ENCODE data around the gene HSD11B1. TPM values are rescaled to one million over a fixed set of nuclear protein-coding genes. Genes with fewer than 3 reads are reported as not detected.

The HSD11B1 gene
- total and polyA plus RNA-seq, 7 donors, result 2.0 to 10.0 (median 3.0) TPM; not detected in 1

GRCh38 chr1:209703834-209704504 is 677 bp upstream of the HSD11B1 start:
- intact Hi-C loops (cut with DNase I), result no loop called here
- no peaks in the 10 kb centered on the region for H3K4me1 ChIP-seq
- no peak for DNase-seq
- TF ChIP-seq POLR2A (IDR thresholded peaks at IDR 0.05) (no peak), EP300 (IDR thresholded peaks at IDR 0.05) (no peak), CTCF (IDR thresholded peaks at IDR 0.05) (no peak), POLR2AphosphoS5 (IDR thresholded peaks at IDR 0.05) (no peak)
- WGBS, 2 donors, result 65 to 77% methylated on average over 6 of the region's 6 CpGs
- no peaks in the 10 kb centered on the region for H3K9me3 ChIP-seq
- no peaks in the 10 kb centered on the region for H3K27me3 ChIP-seq
- H3K36me3 ChIP-seq, result no peaks in the 10 kb centered on the region
- H3K4me3 ChIP-seq, result no peak overlapping the region
- no peak overlapping the region for H3K27ac ChIP-seq

- 88 to 90% methylated on average over 2 of the region's 2 CpGs for WGBS, 2 donors
- no peaks in the 10 kb centered on the region for H3K4me1 ChIP-seq
- intact Hi-C loops (cut with DNase I), result no loop called here
- TF ChIP-seq CTCF (IDR thresholded peaks at IDR 0.05), result no peak
- TF ChIP-seq EP300 (IDR thresholded peaks at IDR 0.05), result no peak
- TF ChIP-seq POLR2A (IDR thresholded peaks at IDR 0.05), result no peak
- TF ChIP-seq POLR2AphosphoS5 (IDR thresholded peaks at IDR 0.05), result no peak
- no peaks in the 10 kb centered on the region for H3K9me3 ChIP-seq
- DNase-seq, result no peak
- no peaks in the 10 kb centered on the region for H3K36me3 ChIP-seq
- no peak overlapping the region for H3K4me3 ChIP-seq
- H3K27ac ChIP-seq, result peak overlapping the region in 2 of 4 donors; percentile 32 to 52
- H3K27me3 ChIP-seq, result no peaks in the 10 kb centered on the region
These were observed 470 bp downstream of the HSD11B1 start for GRCh38 chr1:209705033-209705598.

DNA sequence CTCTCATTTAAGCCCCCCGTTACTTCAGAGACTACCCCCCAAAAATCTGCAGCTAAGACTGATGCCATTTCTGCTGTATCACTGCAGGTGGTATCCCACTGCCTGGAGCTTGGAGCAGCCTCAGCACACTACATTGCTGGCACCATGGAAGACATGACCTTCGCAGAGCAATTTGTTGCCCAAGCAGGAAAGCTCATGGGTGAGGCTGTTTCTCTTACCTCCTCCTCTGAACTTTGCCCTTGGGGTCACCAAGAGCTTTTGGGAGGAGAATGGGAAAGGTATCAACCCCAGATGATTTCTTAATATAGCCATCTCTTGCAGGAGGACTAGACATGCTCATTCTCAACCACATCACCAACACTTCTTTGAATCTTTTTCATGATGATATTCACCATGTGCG is 2.0 kb downstream of the HSD11B1 start:
- Histone ChIP-seq H3K4me1 (no peaks in the 10 kb centered on the region), H3K27me3 (no peaks in the 10 kb centered on the region), H3K9me3 (no peaks in the 10 kb centered on the region), H3K36me3 (no peaks in the 10 kb centered on the region), H3K27ac (no peak overlapping the region), H3K4me3 (no peak overlapping the region)
- TF ChIP-seq CTCF (IDR thresholded peaks at IDR 0.05) (no peak), POLR2A (IDR thresholded peaks at IDR 0.05) (no peak), POLR2AphosphoS5 (IDR thresholded peaks at IDR 0.05) (no peak), EP300 (IDR thresholded peaks at IDR 0.05) (no peak)
- DNase-seq, result no peak
- 93 to 97% methylated on average over 3 of the region's 3 CpGs for WGBS, 2 donors
- intact Hi-C loops (cut with DNase I), result no loop called here

DNA sequence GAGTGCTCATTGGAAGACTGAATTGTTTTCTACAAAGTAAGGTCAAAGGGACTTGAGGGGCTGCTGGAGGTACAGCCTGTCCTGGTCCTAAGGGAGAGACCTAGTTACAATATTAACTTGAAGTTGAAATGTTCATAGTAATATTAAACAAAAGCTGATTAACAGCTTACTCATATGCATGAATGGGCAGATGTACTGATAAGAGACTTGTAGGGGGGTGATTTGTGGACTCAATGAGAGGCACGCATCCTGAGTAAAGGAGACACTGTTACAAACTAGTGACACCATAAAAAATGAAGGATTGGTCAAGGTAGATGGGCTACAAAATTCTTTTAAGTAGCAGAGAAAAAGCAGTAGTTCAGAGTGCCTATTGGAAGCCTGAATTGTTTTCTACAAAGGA is 2.7 kb downstream of the HSD11B1 start:
- no peak for DNase-seq
- Histone ChIP-seq H3K36me3 (no peaks in the 10 kb centered on the region), H3K9me3 (no peaks in the 10 kb centered on the region), H3K27ac (no peak overlapping the region), H3K27me3 (no peaks in the 10 kb centered on the region), H3K4me1 (no peaks in the 10 kb centered on the region), H3K4me3 (no peak overlapping the region)
- 95% methylated on average over 1 of the region's 1 CpG for WGBS, 2 donors
- TF ChIP-seq CTCF (IDR thresholded peaks at IDR 0.05), result no peak
- TF ChIP-seq POLR2A (IDR thresholded peaks at IDR 0.05), result no peak
- TF ChIP-seq EP300 (IDR thresholded peaks at IDR 0.05), result no peak
- TF ChIP-seq POLR2AphosphoS5 (IDR thresholded peaks at IDR 0.05), result no peak
- intact Hi-C loops (cut with DNase I), result no loop called here

Measured in sigmoid colon (tissue), 7 donors.